SK-N-SH treated with all-trans-retinoic acid at 6 μM for 48 hours (cell line): Measurements from ENCODE around the gene CDK15.

Source experiments
- ATAC-seq: fragments of 200-7000 bp; cut with Tn5 transposase; 3 replicates; pipeline ENCODE4 v1.9.1; 2020; ENCODE audit warnings: mild to moderate bottlenecking, moderate library complexity
- ARNTL ChIP-seq: fragments of 450-650 bp; formaldehyde crosslinking; IDR thresholded peaks from 2 replicates; pipeline ENCODE4 v1.5.0; 2020; ENCODE audit warnings: low read depth, mild to moderate bottlenecking, moderate library complexity, borderline replicate concordance
- BACH2 ChIP-seq: fragments of 250-450 bp; sonication (Bioruptor Pico); IDR thresholded peaks from 2 replicates; pipeline ENCODE4 v1.9.0; 2021; ENCODE audit warnings: mild to moderate bottlenecking, borderline replicate concordance
- CSDC2 ChIP-seq: fragments of 250-450 bp; sonication (Bioruptor Pico); IDR thresholded peaks from 2 replicates; pipeline ENCODE4 v1.5.0; 2020; ENCODE audit warnings: mild to moderate bottlenecking, moderate library complexity
- CSRNP3 ChIP-seq: fragments of 250-450 bp; sonication (Bioruptor Pico); IDR thresholded peaks from 2 replicates; pipeline ENCODE4 v1.5.1; 2021; ENCODE audit warnings: mild to moderate bottlenecking, moderate library complexity
- ESRRG ChIP-seq: fragments of 250-450 bp; sonication (Bioruptor Pico); IDR thresholded peaks from 2 replicates; pipeline ENCODE4 v1.6.1; 2021; ENCODE audit warnings: mild to moderate bottlenecking
- ISL1 ChIP-seq: fragments of 250-450 bp; sonication (Bioruptor Pico); IDR thresholded peaks from 2 replicates; pipeline ENCODE4 v2.1.2; 2022; ENCODE audit warnings: mild to moderate bottlenecking, moderate library complexity
- OSR1 ChIP-seq: fragments of 250-450 bp; sonication (Bioruptor Pico); IDR thresholded peaks from 2 replicates; pipeline ENCODE4 v1.8.0; 2022; ENCODE audit warnings: moderate library complexity, mild to moderate bottlenecking, inconsistent platforms
- PPARA ChIP-seq: fragments of 250-450 bp; sonication (Bioruptor Pico); IDR thresholded peaks from 2 replicates; pipeline ENCODE4 v1.5.0; 2020; ENCODE audit warnings: mild to moderate bottlenecking, borderline replicate concordance
- RARB ChIP-seq: fragments of 250-450 bp; sonication (Bioruptor Pico); IDR thresholded peaks from 2 replicates; pipeline ENCODE4 v1.8.0; 2021; ENCODE audit warnings: mild to moderate bottlenecking, moderate library complexity
- SNAI2 ChIP-seq: fragments of 250-450 bp; sonication (Bioruptor Pico); IDR thresholded peaks from 2 replicates; pipeline ENCODE4 v1.5.0; 2020; ENCODE audit warnings: mild to moderate bottlenecking, moderate library complexity
- ZC3H10 ChIP-seq: fragments of 250-450 bp; sonication (Bioruptor Pico); IDR thresholded peaks from 2 replicates; pipeline ENCODE4 v1.5.1; 2021; ENCODE audit warnings: mild to moderate bottlenecking, moderate library complexity
- ZFP3 ChIP-seq: fragments of 250-450 bp; sonication (Bioruptor Pico); IDR thresholded peaks from 2 replicates; pipeline ENCODE4 v1.5.0; 2020; ENCODE audit warnings: mild to moderate bottlenecking, moderate library complexity
- ZNF565 ChIP-seq: fragments of 450-650 bp; formaldehyde crosslinking; conservative IDR thresholded peaks from 2 replicates; pipeline ENCODE4 v1.5.0; 2020; ENCODE audit warnings: low read depth, mild to moderate bottlenecking, moderate library complexity
- ZNF8 ChIP-seq: fragments of 450-650 bp; formaldehyde crosslinking; IDR thresholded peaks from 2 replicates; pipeline ENCODE4 v1.5.0; 2020; ENCODE audit warnings: mild to moderate bottlenecking, moderate library complexity
- TF ChIP-seq, protein P1 (sequence below): fragments of 250-450 bp; sonication (Bioruptor Pico); IDR thresholded peaks from 2 replicates; pipeline ENCODE4 v1.8.0; 2021; ENCODE audit warnings: low read depth, mild to moderate bottlenecking, moderate library complexity, borderline replicate concordance
- TF ChIP-seq, protein P2 (sequence below): fragments of 250-450 bp; sonication (Bioruptor Pico); IDR thresholded peaks from 2 replicates; pipeline ENCODE4 v1.8.0; 2020; ENCODE audit warnings: mild to moderate bottlenecking, moderate library complexity, borderline replicate concordance
- TF ChIP-seq, protein P3 (sequence below): fragments of 250-450 bp; sonication (Bioruptor Pico); IDR thresholded peaks from 2 replicates; pipeline ENCODE4 v1.5.0; 2020; ENCODE audit warnings: mild to moderate bottlenecking, moderate library complexity

The CDK15 gene

DNA sequence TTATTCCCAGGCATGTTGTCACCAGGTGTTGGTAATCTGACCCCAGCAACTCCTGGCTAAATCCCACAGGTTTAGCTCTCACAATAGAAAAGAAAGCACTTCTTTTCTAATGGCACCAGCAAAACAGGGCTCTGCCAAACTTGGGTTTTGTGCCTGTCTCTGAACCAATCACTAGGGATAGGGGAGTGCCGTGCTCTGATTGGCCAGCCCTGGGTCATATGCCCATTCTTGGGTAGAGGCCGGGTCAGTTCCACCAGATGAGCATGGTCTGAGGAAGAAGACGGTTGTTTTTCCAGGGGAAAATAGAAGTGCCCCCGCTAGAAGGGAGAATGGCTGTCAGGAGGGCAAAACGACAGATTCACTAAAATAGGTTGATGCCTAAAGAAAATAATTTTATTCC, 14.7 kb downstream of the CDK15 start:
- no peak for TF ChIP-seq CSRNP3 (CRISPR knock-in tag)
- no peak for TF ChIP-seq ZNF565 (CRISPR knock-in tag)
- TF ChIP-seq, protein P1, sequence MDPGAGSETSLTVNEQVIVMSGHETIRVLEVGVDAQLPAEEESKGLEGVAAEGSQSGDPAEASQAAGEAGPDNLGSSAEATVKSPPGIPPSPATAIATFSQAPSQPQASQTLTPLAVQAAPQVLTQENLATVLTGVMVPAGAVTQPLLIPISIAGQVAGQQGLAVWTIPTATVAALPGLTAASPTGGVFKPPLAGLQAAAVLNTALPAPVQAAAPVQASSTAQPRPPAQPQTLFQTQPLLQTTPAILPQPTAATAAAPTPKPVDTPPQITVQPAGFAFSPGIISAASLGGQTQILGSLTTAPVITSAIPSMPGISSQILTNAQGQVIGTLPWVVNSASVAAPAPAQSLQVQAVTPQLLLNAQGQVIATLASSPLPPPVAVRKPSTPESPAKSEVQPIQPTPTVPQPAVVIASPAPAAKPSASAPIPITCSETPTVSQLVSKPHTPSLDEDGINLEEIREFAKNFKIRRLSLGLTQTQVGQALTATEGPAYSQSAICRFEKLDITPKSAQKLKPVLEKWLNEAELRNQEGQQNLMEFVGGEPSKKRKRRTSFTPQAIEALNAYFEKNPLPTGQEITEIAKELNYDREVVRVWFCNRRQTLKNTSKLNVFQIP (CRISPR knock-in tag), result no peak
- TF ChIP-seq ZNF8, result no peak
- TF ChIP-seq ESRRG (CRISPR knock-in tag), result no peak
- no peak for TF ChIP-seq ISL1 (CRISPR knock-in tag)
- no peak for TF ChIP-seq RARB (CRISPR knock-in tag)
- TF ChIP-seq, protein P2, sequence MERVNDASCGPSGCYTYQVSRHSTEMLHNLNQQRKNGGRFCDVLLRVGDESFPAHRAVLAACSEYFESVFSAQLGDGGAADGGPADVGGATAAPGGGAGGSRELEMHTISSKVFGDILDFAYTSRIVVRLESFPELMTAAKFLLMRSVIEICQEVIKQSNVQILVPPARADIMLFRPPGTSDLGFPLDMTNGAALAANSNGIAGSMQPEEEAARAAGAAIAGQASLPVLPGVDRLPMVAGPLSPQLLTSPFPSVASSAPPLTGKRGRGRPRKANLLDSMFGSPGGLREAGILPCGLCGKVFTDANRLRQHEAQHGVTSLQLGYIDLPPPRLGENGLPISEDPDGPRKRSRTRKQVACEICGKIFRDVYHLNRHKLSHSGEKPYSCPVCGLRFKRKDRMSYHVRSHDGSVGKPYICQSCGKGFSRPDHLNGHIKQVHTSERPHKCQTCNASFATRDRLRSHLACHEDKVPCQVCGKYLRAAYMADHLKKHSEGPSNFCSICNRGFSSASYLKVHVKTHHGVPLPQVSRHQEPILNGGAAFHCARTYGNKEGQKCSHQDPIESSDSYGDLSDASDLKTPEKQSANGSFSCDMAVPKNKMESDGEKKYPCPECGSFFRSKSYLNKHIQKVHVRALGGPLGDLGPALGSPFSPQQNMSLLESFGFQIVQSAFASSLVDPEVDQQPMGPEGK, result no peak
- no peak for TF ChIP-seq CSDC2 (CRISPR knock-in tag)
- TF ChIP-seq SNAI2 (CRISPR knock-in tag), result no peak
- peak; percentile 44; the same call in 2 of the 3 replicates for ATAC-seq

GRCh38 chr2:201824212-201824611, 17.9 kb downstream of the CDK15 start:
- TF ChIP-seq ISL1 (CRISPR knock-in tag) (no peak), OSR1 (CRISPR knock-in tag) (no peak), CSDC2 (CRISPR knock-in tag) (no peak), PPARA (CRISPR knock-in tag) (no peak), ZFP3 (CRISPR knock-in tag) (no peak), ZNF8 (no peak)
- ATAC-seq, result no peak

DNA sequence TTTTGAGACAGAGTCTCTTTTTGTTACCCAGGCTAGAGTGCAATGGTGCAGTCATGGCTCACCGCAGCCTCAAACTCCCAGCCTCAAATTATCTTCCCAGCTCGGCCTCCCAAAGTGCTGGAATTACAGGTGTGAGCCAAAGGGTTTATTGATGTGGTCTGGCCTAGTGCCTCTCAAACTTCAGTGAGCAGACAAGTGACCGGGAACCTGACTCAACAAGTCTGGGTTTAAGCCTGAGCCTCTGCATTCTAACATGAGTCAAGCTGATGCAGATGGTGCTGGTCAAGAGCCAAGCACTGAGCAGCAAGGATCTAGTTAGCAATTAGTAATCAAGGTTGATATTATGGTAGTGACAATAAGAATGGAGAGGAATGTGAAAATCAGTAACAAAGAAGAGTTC, 21.3 kb downstream of the CDK15 start:
- ATAC-seq, result no peak
- TF ChIP-seq ARNTL (no peak), RARB (CRISPR knock-in tag) (no peak), SNAI2 (CRISPR knock-in tag) (no peak), ZNF8 (no peak)
- TF ChIP-seq, protein P1 (CRISPR knock-in tag), result no peak
- TF ChIP-seq, all 23 proteins: peak for 0

DNA sequence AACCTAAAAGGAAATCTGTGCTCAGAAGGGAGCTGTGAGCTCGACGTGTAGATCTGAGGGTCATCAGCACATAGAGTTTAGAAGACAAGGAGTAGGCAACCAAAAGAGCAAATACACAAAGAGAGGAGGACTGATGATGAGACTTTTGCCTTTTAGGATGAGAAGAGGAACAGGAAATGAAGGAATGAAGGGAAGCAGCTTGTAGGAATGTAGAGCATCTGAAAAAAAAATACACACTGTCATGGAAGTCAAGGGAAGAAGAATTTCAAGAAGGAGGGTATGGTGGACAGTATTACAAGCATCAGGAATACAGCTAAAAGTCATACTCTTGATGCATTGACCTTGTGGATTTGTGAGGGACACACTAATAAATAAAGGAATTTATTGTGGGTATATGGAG, 21.9 kb downstream of the CDK15 start:
- no peak for ATAC-seq
- TF ChIP-seq PPARA (CRISPR knock-in tag) (no peak), BACH2 (CRISPR knock-in tag) (no peak), ARNTL (no peak), ZC3H10 (CRISPR knock-in tag) (no peak)
- TF ChIP-seq, protein P1 (CRISPR knock-in tag), result no peak
- TF ChIP-seq, protein P3, sequence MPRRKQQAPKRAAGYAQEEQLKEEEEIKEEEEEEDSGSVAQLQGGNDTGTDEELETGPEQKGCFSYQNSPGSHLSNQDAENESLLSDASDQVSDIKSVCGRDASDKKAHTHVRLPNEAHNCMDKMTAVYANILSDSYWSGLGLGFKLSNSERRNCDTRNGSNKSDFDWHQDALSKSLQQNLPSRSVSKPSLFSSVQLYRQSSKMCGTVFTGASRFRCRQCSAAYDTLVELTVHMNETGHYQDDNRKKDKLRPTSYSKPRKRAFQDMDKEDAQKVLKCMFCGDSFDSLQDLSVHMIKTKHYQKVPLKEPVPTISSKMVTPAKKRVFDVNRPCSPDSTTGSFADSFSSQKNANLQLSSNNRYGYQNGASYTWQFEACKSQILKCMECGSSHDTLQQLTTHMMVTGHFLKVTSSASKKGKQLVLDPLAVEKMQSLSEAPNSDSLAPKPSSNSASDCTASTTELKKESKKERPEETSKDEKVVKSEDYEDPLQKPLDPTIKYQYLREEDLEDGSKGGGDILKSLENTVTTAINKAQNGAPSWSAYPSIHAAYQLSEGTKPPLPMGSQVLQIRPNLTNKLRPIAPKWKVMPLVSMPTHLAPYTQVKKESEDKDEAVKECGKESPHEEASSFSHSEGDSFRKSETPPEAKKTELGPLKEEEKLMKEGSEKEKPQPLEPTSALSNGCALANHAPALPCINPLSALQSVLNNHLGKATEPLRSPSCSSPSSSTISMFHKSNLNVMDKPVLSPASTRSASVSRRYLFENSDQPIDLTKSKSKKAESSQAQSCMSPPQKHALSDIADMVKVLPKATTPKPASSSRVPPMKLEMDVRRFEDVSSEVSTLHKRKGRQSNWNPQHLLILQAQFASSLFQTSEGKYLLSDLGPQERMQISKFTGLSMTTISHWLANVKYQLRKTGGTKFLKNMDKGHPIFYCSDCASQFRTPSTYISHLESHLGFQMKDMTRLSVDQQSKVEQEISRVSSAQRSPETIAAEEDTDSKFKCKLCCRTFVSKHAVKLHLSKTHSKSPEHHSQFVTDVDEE (CRISPR knock-in tag), result no peak
